ENCODE results near the gene MXI1.

DNA sequence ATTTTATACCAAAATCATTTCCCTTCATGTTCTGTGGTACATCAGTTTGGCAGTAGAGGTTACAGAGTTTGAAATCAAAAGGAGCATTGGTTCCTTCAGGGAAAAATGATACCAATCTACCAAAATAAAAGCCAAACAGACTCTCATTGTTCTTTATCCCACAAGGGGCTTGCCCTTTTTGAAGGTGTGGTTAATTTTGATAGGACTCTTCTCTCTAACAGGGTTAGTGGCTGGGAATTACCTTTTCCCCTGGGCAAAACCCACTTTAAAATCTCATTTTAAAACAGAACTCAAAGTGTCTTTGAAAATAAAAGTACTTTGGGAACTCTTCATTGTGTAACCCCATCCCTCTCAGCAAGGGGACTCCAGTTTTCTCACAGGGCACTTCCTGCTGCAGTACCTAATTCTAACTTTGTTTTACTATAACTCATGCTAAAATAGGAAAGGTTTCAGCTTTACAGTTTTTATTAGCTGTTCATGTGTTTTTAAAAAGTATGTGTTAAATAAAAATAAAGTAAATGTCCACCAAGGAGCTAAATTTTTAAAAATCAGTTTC lies 66.7 kb downstream of the MXI1 start:
- TF ChIP-seq, protein P1, sequence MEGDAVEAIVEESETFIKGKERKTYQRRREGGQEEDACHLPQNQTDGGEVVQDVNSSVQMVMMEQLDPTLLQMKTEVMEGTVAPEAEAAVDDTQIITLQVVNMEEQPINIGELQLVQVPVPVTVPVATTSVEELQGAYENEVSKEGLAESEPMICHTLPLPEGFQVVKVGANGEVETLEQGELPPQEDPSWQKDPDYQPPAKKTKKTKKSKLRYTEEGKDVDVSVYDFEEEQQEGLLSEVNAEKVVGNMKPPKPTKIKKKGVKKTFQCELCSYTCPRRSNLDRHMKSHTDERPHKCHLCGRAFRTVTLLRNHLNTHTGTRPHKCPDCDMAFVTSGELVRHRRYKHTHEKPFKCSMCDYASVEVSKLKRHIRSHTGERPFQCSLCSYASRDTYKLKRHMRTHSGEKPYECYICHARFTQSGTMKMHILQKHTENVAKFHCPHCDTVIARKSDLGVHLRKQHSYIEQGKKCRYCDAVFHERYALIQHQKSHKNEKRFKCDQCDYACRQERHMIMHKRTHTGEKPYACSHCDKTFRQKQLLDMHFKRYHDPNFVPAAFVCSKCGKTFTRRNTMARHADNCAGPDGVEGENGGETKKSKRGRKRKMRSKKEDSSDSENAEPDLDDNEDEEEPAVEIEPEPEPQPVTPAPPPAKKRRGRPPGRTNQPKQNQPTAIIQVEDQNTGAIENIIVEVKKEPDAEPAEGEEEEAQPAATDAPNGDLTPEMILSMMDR (conservative IDR thresholded peaks at IDR 0.05; ENCODE audit: low read length): no peak
- TF ChIP-seq EZH2phosphoT487 (IDR thresholded peaks at IDR 0.05; ENCODE audit: borderline replicate concordance, low read depth, low read length): no peak

Data from OCI-LY7 (cell line).